GM18870 (cell line): ENCODE measurements around the gene RIBC2.
"Not testable (repeated sequence)": the region's sequence is repeated elsewhere in the genome, so short reads cannot be mapped to it uniquely, and the experiment has no call there.

Source experiments
- ATAC-seq: cut with Tn5 transposase; IDR thresholded peaks from one replicate; pipeline ENCODE4 v1.9.1; 2021; ENCODE audit warnings: moderate library complexity; ENCODE audit not compliant: unreplicated experiment

Gene RIBC2

DNA sequence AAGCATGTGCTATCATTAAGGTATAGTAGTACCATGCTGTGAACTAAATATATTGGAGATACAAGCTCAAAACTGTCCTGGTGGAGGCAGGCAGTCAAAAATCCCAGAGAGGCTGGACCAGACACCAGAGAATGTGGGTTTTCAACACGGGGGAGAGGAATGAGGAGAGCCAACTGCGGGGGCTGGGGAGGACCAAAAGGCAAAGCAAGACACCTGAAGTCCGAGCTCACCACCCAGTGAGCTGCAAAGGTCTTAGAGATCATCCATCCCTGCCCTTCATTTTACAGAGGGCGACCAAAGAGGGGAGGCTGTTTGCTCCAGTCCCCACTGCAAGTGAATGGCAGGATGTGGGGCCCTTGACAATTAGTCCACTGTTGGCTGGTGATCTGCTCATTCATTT is 10.0 kb downstream of the RIBC2 start:
- ATAC-seq = no peak

- no peak for ATAC-seq
Measured at GRCh38 chr22:45424241-45424731, 10.8 kb downstream of the RIBC2 start.

- ATAC-seq = no peak
Measured at GRCh38 chr22:45425101-45425500, 11.6 kb downstream of the RIBC2 start.

GRCh38 chr22:45425531-45426265 is 12.2 kb downstream of the RIBC2 start:
- no peak for ATAC-seq

- ATAC-seq = no peak
Measured at GRCh38 chr22:45426387-45426786, 12.9 kb downstream of the RIBC2 start.

- ATAC-seq = no peak
Measured at GRCh38 chr22:45427114-45427513, 13.6 kb downstream of the RIBC2 start.

DNA sequence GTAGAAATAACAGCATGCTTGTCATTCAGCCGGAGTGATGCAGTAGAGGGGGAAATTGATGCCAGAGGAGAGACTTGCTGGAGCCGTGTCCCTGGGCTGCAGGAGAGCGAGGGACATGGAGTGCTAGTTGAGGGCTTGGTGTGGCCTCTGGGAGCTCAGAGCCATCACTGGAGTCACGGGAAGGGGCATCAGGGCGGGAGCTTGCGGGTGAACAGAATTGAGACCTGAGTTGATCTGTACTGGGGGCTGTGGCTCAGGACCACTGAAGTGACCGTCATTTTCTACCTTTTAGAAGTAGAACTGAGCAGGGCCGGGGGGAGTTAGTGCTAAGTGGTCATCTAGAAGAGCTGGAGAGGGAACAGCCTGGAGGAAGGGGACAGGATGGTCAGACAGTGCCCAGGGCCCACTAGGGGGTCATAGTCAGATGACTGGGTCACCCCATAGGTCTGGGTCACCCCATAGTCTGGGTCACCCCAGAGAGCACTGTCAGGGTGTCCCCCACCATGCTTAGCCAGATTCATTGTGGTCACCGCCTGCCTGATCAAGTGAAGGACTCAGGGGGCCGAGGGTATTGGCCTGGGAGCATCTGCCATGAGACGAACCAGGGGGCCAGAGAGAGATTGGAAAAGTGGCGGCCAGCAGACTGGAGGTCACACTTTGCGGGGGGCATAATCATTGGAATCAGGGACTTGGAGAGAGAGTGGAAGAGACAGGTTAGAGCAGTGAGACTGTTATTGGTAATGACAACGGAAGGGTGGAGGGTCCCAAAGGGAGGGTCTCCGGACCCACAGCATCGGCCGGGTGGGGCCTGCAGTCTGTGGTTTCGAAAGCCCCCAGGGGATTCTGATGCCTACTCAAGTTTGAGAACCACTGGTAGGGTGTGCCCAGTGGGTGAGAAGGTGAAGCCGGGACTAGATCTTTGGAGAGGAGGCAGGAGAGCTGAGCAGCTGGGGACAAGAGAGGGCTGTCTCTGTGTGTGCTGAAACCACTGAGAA is 15.2 kb downstream of the RIBC2 start:
- ATAC-seq = no peak

DNA sequence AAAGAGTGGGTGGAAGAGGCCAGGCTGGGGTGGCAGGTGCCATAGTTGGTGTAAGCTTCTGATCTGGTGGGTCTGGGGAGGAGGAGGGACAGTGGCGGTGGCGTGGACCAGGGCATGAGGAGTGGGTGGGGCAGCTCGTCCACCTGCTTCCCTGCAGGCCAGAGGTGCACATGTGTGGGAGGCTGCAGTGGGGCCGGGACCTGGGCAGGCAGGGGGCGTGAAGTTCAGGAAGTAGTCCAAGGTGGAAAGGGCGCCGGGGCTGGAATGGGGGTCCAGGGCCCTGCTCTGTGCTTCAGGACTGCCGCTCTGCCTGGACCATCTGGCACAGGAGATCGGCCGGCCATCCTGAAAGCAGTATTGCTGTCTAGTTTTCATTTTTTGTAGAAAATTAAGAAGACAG is 15.9 kb downstream of the RIBC2 start:
- ATAC-seq = no peak

DNA sequence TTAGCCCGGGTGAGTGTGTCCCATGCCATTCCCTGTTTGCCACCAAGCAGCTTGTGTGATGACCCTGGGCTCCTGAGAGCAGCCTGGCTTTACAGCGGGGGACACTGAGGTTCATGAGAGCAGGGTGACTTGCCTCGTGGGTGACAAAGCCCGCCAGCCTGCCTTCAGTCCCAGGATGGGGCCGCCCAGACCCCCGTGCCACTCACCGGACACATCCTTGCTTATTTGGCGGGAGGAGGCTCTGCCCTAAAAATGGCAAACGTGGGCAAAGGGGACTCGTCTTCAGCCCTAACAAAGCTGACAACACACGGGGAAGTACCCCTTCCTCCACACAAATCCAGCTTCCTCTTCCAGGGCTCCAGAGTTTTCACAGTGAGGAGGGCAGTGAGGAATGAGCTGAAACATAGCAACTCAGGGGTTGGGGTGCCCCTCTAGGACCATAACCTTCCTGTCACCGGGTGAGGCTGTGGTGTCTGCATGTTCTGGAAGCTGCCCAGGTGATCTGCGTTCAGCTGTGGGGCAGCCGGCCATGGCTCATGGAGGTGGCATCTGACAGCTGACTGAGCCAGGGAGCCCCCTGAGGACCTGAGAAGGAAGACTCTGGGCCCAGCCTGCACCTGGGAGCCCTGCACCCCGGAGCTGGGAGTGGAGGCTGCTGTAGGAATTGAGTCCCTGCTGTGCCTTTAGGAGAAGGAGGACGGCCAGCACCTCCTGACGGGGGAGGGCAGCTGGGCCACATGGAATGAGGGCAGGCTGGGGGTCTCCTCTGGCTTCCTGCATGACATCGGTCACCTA is 16.7 kb downstream of the RIBC2 start:
- no peak for ATAC-seq

GRCh38 chr22:45430871-45431270 is 17.4 kb downstream of the RIBC2 start:
- ATAC-seq = no peak

DNA sequence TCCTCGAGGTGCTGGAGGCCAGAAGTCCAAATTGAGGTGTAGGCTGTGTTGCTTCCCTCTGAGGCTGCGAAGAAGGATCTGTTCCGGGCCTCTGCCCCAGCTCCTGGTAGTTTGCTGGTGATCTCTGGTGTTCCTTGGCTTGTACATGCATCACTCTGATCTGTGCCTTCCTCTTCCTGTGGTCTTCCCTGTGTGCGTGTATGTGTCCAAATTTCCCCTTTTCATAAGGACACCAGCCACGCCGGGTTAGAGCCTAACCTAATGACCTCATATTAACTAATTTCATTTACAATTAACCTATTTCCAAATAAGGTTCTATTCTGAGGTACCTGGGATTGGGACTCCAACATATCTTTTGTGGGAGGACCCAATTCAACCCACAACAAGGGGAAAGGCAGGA is 21.5 kb downstream of the RIBC2 start:
- no peak for ATAC-seq

DNA sequence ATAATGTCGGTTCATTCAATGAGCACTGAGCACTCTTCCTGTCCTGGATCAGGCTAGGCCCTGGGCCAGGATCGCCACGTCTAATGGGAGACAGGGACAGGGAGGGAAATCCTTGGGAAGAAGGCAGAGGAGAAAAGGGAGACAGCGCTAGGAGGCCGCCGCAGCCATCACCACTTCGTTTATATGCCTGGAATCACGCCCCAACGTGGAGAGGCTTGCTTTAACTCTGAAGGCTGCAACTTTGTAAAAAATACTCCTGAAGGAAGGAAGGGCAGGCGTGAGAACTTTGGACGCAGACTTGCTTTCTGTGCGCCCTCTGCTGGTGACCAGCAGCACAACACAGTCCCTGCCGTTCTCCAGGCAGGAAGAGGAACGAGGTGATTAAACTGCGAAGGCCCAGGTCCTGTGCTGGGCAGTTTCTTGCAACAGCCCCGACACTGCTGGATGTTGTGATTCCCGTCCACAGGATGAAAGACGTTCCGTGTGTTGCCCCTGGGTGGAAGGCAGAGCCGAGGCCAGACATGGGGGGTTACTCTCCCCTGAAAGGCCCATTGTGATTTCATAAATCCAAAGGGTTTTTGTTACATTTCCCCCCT is 22.1 kb downstream of the RIBC2 start:
- no peak for ATAC-seq

GRCh38 chr22:45436871-45437517 is 23.5 kb downstream of the RIBC2 start:
- ATAC-seq = not testable (repeated sequence)

GRCh38 chr22:45438336-45438735 is 24.8 kb downstream of the RIBC2 start:
- no peak for ATAC-seq

DNA sequence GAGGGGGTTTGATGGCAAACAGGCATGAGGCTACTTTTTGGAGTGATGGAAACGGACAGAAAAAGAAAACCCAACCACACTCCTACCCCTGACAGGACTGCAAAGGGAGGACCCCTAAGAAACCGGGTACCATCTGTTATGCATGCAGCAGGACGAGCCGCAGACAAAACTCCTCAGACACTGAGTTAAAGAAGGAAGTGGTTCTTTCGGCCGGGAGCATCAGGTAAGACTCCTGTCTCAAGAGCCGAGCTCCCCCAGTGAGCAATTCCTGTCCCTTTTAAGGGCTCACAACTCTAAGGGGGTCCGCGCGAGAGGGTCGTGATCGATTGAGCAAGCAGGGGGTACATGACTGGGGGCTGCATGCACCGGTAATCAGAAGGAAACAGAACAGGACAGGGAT is 27.2 kb downstream of the RIBC2 start:
- ATAC-seq = not testable (repeated sequence)

DNA sequence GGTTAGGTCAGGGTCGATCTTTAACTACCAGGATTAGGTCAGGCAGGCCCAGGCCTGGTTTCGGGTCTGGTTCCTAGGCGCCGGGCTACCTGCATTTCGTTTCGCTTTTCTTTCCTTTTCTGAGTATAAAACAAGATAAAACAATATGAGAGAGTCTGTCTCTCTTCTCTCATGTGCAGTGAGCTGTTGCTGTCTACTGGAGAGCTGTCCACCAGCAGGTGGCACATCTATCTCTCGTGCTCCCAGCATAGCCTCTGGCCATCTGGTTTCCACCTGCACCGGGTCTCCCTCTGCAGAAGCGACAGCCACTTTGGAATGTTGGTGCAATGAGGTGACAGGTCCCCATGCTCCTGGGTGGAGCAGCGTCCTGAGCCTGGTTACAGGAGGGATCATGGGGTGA is 27.6 kb downstream of the RIBC2 start:
- ATAC-seq = no peak

DNA sequence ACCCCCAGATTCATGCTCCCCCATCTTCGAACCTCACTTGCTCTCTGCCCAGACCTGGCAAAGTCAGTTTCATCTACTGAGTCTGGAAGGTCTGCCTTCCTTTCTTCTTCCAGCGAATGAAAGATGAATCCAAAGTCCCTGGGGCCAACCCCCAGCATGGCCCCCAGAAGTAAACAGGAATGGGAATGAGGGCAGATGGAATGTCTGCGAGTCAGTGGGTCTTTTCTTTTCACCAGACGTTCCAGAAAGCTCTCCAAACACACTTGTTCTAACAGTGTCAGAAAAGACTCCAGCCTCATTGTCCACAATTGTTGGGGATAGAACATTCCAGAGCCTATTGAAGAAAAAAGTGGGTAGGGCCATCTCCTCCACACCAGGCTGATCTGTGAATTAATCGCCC is 28.6 kb downstream of the RIBC2 start:
- ATAC-seq = no peak

GRCh38 chr22:45444168-45444567 is 30.7 kb downstream of the RIBC2 start:
- no peak for ATAC-seq

- ATAC-seq = no peak
Measured at GRCh38 chr22:45445031-45445710, 31.7 kb downstream of the RIBC2 start.

GRCh38 chr22:45446216-45446615 is 32.7 kb downstream of the RIBC2 start:
- ATAC-seq = no peak
